GM23338 (cell line): ENCODE data around the gene RBM33.
A peak's percentile ranks its signal among the peaks of the same experiment; 100 is the strongest.

Experiments used
- CREB1 ChIP-seq: fragments of 250-450 bp; sonication (Bioruptor Pico); IDR thresholded peaks from 2 replicates; pipeline ENCODE4 v1.5.0; 2020; ENCODE audit warnings: low read depth, mild to moderate bottlenecking, moderate library complexity
- ETS1 ChIP-seq: IDR thresholded peaks from 2 replicates; pipeline ENCODE4 v1.6.1; 2016; ENCODE audit warnings: antibody characterized with exemption
- EZH2 ChIP-seq: fragments of 200-600 bp; sonication (generic); IDR thresholded peaks from one replicate; pipeline ENCODE4 v1.8.0; 2017; ENCODE audit warnings: antibody characterized with exemption, mild to moderate bottlenecking, low read depth; ENCODE audit not compliant: unreplicated experiment
- JUNB ChIP-seq: IDR thresholded peaks from one replicate; pipeline ENCODE4 v1.6.1; 2016; ENCODE audit warnings: antibody characterized with exemption; ENCODE audit not compliant: unreplicated experiment
- POLR2AphosphoS5 ChIP-seq: IDR thresholded peaks from 2 replicates; pipeline ENCODE4 v1.6.1; 2016; ENCODE audit warnings: antibody characterized with exemption, low read depth
- TF ChIP-seq, protein P1 (sequence below), 2 experiments: fragments of 200-600 bp in 1 of 2; sonication (generic) in 1 of 2; conservative IDR thresholded peaks; 2 replicates each; pipeline versions ENCODE4 v1.5.1 to v1.6.1; 2016 to 2017; ENCODE audit warnings: antibody characterized with exemption in 2 of 2, low read depth in 2 of 2, mild to moderate bottlenecking in 2 of 2, moderate library complexity in 1 of 2
- TF ChIP-seq, protein P2 (sequence below): IDR thresholded peaks from one replicate; pipeline ENCODE4 v1.6.1; 2018; ENCODE audit warnings: antibody characterized with exemption; ENCODE audit not compliant: unreplicated experiment

DNA sequence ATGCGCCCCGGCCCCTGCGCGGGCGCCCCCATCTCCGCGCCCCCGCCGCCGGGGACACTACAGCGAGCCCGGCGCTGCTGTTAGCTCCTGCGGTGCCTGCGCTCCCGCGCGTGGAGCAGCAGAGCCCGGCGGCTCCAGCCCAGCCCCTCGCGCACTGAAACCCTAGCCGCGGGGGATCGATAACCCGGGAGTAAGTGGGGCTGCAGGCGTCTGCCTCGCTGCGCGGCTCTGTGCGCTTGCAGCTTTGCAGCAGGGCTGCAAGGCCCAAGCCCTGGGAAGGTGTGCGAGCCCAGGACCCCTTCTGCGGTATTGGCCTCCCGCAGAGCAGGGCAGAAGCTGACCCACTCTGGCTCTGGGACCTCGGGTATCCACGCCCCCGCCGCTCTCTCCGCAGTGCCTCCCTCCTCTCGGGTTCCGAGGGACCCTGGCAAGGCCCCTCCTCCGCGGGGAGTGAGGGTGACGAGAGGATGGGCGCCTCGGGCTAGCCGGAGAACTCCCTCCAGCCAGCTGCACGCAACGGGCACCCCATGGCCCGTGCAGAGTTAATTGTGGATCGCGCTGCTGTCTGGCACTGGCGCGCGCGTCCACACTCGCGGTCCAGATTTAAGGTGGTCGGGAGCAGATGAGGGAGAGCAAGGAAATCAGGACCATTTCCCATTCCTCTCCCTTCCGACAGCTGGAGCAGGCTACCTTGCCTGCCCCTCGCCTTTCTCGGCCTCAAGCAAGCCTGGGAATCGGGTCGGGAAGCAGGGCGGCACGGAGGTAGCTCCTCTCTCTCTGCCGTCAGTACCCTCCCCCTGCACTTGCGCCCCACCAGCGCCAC is 165.7 kb downstream of the RBM33 start:
- TF ChIP-seq EZH2 (peak; percentile 77), ETS1 (no peak), POLR2AphosphoS5 (no peak), CREB1 (CRISPR knock-in tag) (no peak), JUNB (no peak)
- TF ChIP-seq, protein P1, sequence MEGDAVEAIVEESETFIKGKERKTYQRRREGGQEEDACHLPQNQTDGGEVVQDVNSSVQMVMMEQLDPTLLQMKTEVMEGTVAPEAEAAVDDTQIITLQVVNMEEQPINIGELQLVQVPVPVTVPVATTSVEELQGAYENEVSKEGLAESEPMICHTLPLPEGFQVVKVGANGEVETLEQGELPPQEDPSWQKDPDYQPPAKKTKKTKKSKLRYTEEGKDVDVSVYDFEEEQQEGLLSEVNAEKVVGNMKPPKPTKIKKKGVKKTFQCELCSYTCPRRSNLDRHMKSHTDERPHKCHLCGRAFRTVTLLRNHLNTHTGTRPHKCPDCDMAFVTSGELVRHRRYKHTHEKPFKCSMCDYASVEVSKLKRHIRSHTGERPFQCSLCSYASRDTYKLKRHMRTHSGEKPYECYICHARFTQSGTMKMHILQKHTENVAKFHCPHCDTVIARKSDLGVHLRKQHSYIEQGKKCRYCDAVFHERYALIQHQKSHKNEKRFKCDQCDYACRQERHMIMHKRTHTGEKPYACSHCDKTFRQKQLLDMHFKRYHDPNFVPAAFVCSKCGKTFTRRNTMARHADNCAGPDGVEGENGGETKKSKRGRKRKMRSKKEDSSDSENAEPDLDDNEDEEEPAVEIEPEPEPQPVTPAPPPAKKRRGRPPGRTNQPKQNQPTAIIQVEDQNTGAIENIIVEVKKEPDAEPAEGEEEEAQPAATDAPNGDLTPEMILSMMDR (conservative IDR thresholded peaks at IDR 0.05; ENCODE audit: low read depth in 2 of 2) = no peak
- TF ChIP-seq, protein P2, sequence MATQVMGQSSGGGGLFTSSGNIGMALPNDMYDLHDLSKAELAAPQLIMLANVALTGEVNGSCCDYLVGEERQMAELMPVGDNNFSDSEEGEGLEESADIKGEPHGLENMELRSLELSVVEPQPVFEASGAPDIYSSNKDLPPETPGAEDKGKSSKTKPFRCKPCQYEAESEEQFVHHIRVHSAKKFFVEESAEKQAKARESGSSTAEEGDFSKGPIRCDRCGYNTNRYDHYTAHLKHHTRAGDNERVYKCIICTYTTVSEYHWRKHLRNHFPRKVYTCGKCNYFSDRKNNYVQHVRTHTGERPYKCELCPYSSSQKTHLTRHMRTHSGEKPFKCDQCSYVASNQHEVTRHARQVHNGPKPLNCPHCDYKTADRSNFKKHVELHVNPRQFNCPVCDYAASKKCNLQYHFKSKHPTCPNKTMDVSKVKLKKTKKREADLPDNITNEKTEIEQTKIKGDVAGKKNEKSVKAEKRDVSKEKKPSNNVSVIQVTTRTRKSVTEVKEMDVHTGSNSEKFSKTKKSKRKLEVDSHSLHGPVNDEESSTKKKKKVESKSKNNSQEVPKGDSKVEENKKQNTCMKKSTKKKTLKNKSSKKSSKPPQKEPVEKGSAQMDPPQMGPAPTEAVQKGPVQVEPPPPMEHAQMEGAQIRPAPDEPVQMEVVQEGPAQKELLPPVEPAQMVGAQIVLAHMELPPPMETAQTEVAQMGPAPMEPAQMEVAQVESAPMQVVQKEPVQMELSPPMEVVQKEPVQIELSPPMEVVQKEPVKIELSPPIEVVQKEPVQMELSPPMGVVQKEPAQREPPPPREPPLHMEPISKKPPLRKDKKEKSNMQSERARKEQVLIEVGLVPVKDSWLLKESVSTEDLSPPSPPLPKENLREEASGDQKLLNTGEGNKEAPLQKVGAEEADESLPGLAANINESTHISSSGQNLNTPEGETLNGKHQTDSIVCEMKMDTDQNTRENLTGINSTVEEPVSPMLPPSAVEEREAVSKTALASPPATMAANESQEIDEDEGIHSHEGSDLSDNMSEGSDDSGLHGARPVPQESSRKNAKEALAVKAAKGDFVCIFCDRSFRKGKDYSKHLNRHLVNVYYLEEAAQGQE = no peak
